Neural cell (in vitro differentiated cells): ENCODE measurements around the gene LBR. TPM values are rescaled to one million over a fixed set of nuclear protein-coding genes. Genes with fewer than 3 reads are reported as not detected.

Experiments used
- H2AFZ ChIP-seq: fragments of 200-600, 300-800 bp; sonication (generic), shearing (Covaris generic); 2 replicates; pipeline ENCODE4 v1.6.0; 2014; ENCODE audit warnings: low read depth, mild to moderate bottlenecking, antibody characterized with exemption, low read length, moderate library complexity
- H3F3A ChIP-seq: fragments of 200-600 bp; shearing (Covaris generic); 2 replicates; pipeline ENCODE4 v1.6.1; 2016; ENCODE audit warnings: mild to moderate bottlenecking, moderate library complexity, mixed read lengths, antibody characterized with exemption, low read length; ENCODE audit not compliant: insufficient read depth, poor library complexity, severe bottlenecking
- H3K27ac ChIP-seq: fragments of 200-600, 300-800 bp; sonication (generic), shearing (Covaris generic); 2 replicates; pipeline ENCODE4 v1.5.1; 2014; ENCODE audit warnings: mild to moderate bottlenecking, low read length, moderate library complexity
- H3K27me3 ChIP-seq: fragments of 300-800, 200-600 bp; sonication (generic), shearing (Covaris generic); 2 replicates; pipeline ENCODE4 v1.6.0; 2014; ENCODE audit warnings: mild to moderate bottlenecking, low read depth, low read length, moderate library complexity; ENCODE audit not compliant: insufficient read depth
- H3K36me3 ChIP-seq: fragments of 300-800, 200-600 bp; sonication (generic), shearing (Covaris generic); 2 replicates; pipeline ENCODE4 v1.5.1; 2014; ENCODE audit warnings: mild to moderate bottlenecking, antibody characterized with exemption, low read length, moderate library complexity; ENCODE audit not compliant: insufficient read depth
- H3K4me2 ChIP-seq: fragments of 300-800, 200-600 bp; sonication (generic), shearing (Covaris generic); 2 replicates; pipeline ENCODE4 v1.6.0; 2014; ENCODE audit warnings: mild to moderate bottlenecking, low read length
- H3K4me3 ChIP-seq: fragments of 300-800, 200-600 bp; sonication (generic), shearing (Covaris generic); 2 replicates; pipeline ENCODE4 v1.5.1; 2014; ENCODE audit warnings: mild to moderate bottlenecking, low read length, moderate library complexity
- H3K79me2 ChIP-seq: fragments of 200-600 bp; shearing (Covaris generic); replicated peaks from 2 replicates; pipeline ENCODE4 v1.6.0; 2014; ENCODE audit warnings: mild to moderate bottlenecking, low read length, moderate library complexity; ENCODE audit not compliant: insufficient read depth
- H3K9ac ChIP-seq: fragments of 300-800, 200-600 bp; sonication (generic), shearing (Covaris generic); 2 replicates; pipeline ENCODE4 v1.6.1; 2016; ENCODE audit warnings: mild to moderate bottlenecking, low read length, mixed read lengths
- H3K9me2 ChIP-seq: fragments of 200-600 bp; shearing (Covaris generic); 2 replicates; pipeline ENCODE4 v1.6.1; 2016; ENCODE audit warnings: mild to moderate bottlenecking, low read length, mixed read lengths; ENCODE audit not compliant: insufficient read depth
- H3K9me3 ChIP-seq: fragments of 200-600, 300-800 bp; sonication (generic), shearing (Covaris generic); 2 replicates; pipeline ENCODE4 v1.6.1; 2016; ENCODE audit warnings: mild to moderate bottlenecking, mixed run types, low read length, moderate library complexity, mixed read lengths
- H4K20me1 ChIP-seq: fragments of 200-600 bp; shearing (Covaris generic); 2 replicates; pipeline ENCODE4 v1.6.1; 2016; ENCODE audit warnings: mild to moderate bottlenecking, mixed run types; ENCODE audit not compliant: insufficient read depth
- CTCF ChIP-seq: fragments of 450-650 bp; IDR thresholded peaks from 2 replicates; pipeline ENCODE4 v1.5.1; 2014; ENCODE audit warnings: antibody characterized with exemption, mild to moderate bottlenecking, moderate library complexity; ENCODE audit not compliant: poor library complexity, severe bottlenecking
- EP300 ChIP-seq: fragments of 450-650 bp; conservative IDR thresholded peaks from 2 replicates; pipeline ENCODE4 v1.6.1; 2014; ENCODE audit warnings: antibody characterized with exemption, mild to moderate bottlenecking, moderate library complexity; ENCODE audit not compliant: poor library complexity, severe bottlenecking
- EZH2 ChIP-seq: fragments of 200-600, 300-800 bp; shearing (Covaris generic), sonication (generic); IDR thresholded peaks from 2 replicates; pipeline ENCODE4 v1.6.1; 2014; ENCODE audit warnings: antibody characterized with exemption, low read length, borderline replicate concordance, mild to moderate bottlenecking; ENCODE audit not compliant: insufficient read depth, poor library complexity, severe bottlenecking
- MXI1 ChIP-seq: fragments of 450-650 bp; conservative IDR thresholded peaks from 2 replicates; pipeline ENCODE4 v1.6.1; 2014; ENCODE audit warnings: antibody characterized with exemption, mild to moderate bottlenecking; ENCODE audit not compliant: poor library complexity, severe bottlenecking
- POLR2AphosphoS5 ChIP-seq: IDR thresholded peaks from 2 replicates; pipeline ENCODE4 v1.6.1; 2012
- RAD21 ChIP-seq: fragments of 450-650 bp; conservative IDR thresholded peaks from 2 replicates; pipeline ENCODE4 v1.6.1; 2014; ENCODE audit warnings: antibody characterized with exemption, mild to moderate bottlenecking, moderate library complexity
- REST ChIP-seq: IDR thresholded peaks from 2 replicates; pipeline ENCODE4 v1.6.1; 2012; ENCODE audit warnings: borderline replicate concordance
- SMC3 ChIP-seq: fragments of 450-650 bp; conservative IDR thresholded peaks from 2 replicates; pipeline ENCODE4 v1.6.1; 2014; ENCODE audit warnings: antibody characterized with exemption, mild to moderate bottlenecking, moderate library complexity; ENCODE audit not compliant: poor library complexity
- TAF1 ChIP-seq: IDR thresholded peaks from 2 replicates; pipeline ENCODE4 v1.6.1; 2012; ENCODE audit warnings: low read depth
- polyA plus RNA-seq: library from polyadenylated mRNA; depleted of rRNA; stranded (reverse); fragments of >200 nt; gene quantifications from 2 replicates; pipeline ENCODE4 v1.2.3, GENCODE V29; 2014

Gene LBR
- polyA plus RNA-seq, 1 donor from 2014 or later: 156 TPM

- no peak overlapping the region for H3K4me2 ChIP-seq
- H3K79me2 ChIP-seq: peaks cover 57% of the 10 kb centered on the region
- H3K27ac ChIP-seq: no peak overlapping the region
- H3K9ac ChIP-seq: no peak overlapping the region
- H3K4me3 ChIP-seq: no peak overlapping the region
- H3K27me3 ChIP-seq: no peaks in the 10 kb centered on the region
- TF ChIP-seq REST: no peak
- no peak for TF ChIP-seq RAD21
- no peak for TF ChIP-seq EZH2
- no peak for TF ChIP-seq SMC3
- no peak for TF ChIP-seq TAF1
- TF ChIP-seq EP300: no peak
- TF ChIP-seq MXI1: no peak
- no peak for TF ChIP-seq CTCF
- TF ChIP-seq POLR2AphosphoS5: no peak
- H3F3A ChIP-seq: no peaks in the 10 kb centered on the region
- H3K9me2 ChIP-seq: no peaks in the 10 kb centered on the region
- H4K20me1 ChIP-seq: peaks cover 8% of the 10 kb centered on the region
- no peak overlapping the region for H2AFZ ChIP-seq
- H3K9me3 ChIP-seq: no peaks in the 10 kb centered on the region
- H3K36me3 ChIP-seq: peaks cover 14% of the 10 kb centered on the region
Measured at GRCh38 chr1:225418059-225418458, 9.8 kb downstream of the LBR start.

- Histone ChIP-seq H3K9me3 (no peaks in the 10 kb centered on the region), H4K20me1 (no peaks in the 10 kb centered on the region), H2AFZ (no peak overlapping the region), H3K4me2 (no peak overlapping the region), H3K27ac (no peak overlapping the region), H3F3A (no peaks in the 10 kb centered on the region), H3K79me2 (peaks cover 51% of the 10 kb centered on the region), H3K27me3 (no peaks in the 10 kb centered on the region), H3K4me3 (no peak overlapping the region), H3K9ac (no peak overlapping the region), H3K36me3 (peaks cover 19% of the 10 kb centered on the region), H3K9me2 (no peaks in the 10 kb centered on the region)
- TF ChIP-seq POLR2AphosphoS5 (no peak), RAD21 (no peak), EZH2 (no peak), CTCF (no peak), EP300 (no peak), REST (no peak), TAF1 (no peak), SMC3 (no peak), MXI1 (no peak)
Measured at GRCh38 chr1:225415967-225416745, 11.7 kb downstream of the LBR start.
